IgD-negative memory B cell (primary cell): ENCODE results near the gene PTGIS. TPM values are rescaled to one million over a fixed set of nuclear protein-coding genes. Genes with fewer than 3 reads are reported as not detected.
"Not testable (repeated sequence)": the region's sequence is repeated elsewhere in the genome, so short reads cannot be mapped to it uniquely, and the experiment has no call there.

ENCODE experiments used
- H3K27ac Mint-ChIP-seq, 3 donors: one replicate each; pipeline ENCODE4 v1.8.0; 2020 to 2022; ENCODE audit warnings: mild to moderate bottlenecking in 3 of 3, mixed read lengths in 3 of 3, moderate library complexity in 1 of 3
- H3K27me3 Mint-ChIP-seq: one replicate; pipeline ENCODE4 v1.8.0; 2021; ENCODE audit warnings: mixed read lengths
- H3K36me3 Mint-ChIP-seq: one replicate; pipeline ENCODE4 v1.8.0; 2020; ENCODE audit warnings: mild to moderate bottlenecking, mixed read lengths
- H3K4me1 Mint-ChIP-seq, 3 donors: one replicate each; pipeline ENCODE4 v1.8.0; 2020 to 2022; ENCODE audit warnings: mixed read lengths in 3 of 3, mild to moderate bottlenecking in 1 of 3
- H3K4me3 Mint-ChIP-seq, 4 donors: one replicate each; pipeline ENCODE4 v1.8.0; 2020 to 2022; ENCODE audit warnings: mild to moderate bottlenecking in 4 of 4, mixed read lengths in 4 of 4, moderate library complexity in 3 of 4
- H3K9me3 Mint-ChIP-seq, 3 donors: one replicate each; pipeline ENCODE4 v1.8.0; 2020 to 2021; ENCODE audit warnings: mixed read lengths in 3 of 3, mild to moderate bottlenecking in 1 of 3
- polyA plus RNA-seq: library from polyadenylated mRNA; unstranded; fragments of 300-500 nt; fragmentation: Illumina TruSeq; gene quantifications from one replicate; pipeline ENCODE4 v1.2.3, GENCODE V29; 2021

The PTGIS gene
- polyA plus RNA-seq = not detected

DNA sequence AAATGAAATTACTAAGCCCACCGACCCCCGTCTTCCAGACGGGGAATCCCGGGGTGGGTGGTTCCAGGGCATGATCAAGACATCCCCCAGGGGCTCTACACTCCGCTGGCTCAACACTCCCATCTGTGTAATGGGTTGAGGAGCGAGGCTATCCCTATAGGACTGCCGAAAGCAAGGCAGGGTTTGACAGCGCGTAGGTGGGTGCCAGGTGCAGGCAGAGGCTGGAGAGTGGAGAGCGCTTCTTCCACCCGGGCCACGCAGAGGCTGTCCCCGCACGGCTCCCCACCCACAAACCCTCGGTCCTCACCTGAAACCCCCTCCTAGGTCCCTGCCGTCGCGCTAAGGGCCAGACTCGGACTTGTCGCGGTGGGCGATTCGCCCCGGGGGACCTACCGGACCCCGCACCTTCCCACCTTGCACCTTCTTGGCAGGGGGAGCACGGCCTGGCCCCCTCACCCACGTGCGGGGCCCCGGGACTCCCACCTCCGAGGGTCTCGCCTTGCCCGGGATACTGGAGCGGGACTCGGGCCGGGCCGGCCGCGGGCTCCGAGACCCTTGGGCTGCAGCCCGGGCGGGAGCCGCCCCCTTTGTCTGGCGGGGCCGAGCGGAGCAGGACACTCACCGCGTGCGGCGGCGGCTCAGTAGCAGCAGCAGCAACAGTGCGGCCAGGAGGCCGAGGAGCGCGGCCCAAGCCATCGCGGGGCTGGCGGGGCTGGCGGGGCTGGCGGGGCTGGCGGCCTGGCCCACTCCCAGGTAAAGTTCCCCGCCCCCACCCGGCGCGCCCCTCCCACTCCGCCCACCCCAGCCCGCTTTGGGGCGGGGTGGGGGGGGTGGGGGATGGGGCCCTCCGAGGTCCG, at the start of gene PTGIS:
PTGIS (minus strand) TSS at position 717 of the 857 bp plus-strand sequence; CDS start at position 696, 21 bp downstream.
- Mint-ChIP-seq H3K36me3 (peaks cover 2% of the 10 kb centered on the region), H3K27me3 (peaks cover 45% of the 10 kb centered on the region), H3K27ac (no peak within 1 kb of the TSS), H3K4me3 (peak within 1 kb of the TSS in 2 of 4 donors; percentile 41 to 87), H3K4me1 (peaks cover 1 to 5% (median 2%) of the 10 kb centered on the region in 3 donors), H3K9me3 (no peaks in the 10 kb centered on the region)

DNA sequence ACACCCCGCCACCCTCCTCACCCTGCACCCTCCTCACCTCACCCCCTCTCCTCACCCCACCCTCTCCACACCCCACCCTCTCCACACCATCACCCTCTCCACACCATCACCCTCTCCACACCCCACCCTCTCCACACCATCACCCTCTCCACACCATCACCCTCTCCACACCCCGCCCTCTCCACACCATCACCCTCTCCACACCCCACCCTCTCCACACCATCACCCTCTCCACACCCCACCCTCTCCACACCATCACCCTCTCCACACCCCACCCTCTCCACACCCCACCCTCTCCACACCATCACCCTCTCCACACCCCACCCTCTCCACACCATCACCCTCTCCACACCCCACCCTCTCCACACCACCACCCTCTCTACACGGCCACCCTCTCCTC, 49.5 kb upstream of the PTGIS start:
- peaks cover 0 to 11% (median 8%) of the 10 kb centered on the region in 3 donors for H3K4me1 Mint-ChIP-seq
- H3K27me3 Mint-ChIP-seq, H3K4me3 Mint-ChIP-seq, H3K36me3 Mint-ChIP-seq, H3K9me3 Mint-ChIP-seq, H3K27ac Mint-ChIP-seq: not testable (repeated sequence)

DNA sequence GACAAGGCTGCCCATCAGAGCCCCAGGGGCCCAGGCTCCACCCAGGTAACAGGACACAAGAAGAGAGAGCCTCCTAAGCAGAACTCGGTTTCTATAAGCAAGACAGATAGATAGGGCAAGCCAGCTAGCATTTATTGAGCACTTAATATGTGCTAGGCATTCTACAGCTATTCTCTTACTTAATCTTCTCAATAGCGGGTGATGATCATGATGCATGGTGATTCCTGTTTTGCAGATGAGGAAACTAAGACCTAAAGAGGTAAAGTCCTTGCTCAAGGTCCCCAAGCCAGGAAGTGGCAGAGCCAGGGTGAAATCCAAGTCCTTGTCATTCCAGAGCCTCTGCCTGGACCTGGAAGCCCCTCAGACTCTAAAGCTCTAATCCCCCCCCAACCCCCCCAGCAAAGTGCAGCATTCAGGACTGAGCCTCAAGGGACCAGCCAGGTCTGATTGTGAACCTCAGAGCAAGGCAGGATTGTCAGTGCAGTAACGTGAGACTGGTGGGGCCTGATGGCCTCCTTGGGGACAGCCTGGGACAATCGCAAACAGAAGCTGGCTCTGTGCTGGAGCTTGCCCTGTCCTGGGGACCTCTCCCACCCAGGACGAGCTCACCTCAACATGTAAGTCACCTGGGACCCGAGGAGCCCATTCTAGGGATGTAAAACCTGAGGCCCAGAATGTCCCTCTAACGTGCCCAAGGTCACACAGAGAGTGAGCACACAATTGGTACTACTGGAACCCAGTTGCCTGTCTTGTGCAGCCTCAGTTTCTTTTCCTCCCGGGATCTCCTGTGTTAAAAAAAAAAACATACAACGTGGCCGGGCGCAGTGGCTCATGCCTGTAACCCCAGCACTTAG, 48.4 kb upstream of the PTGIS start:
- Mint-ChIP-seq H3K27ac (peak overlapping the region in 1 of 3 donors; percentile 85), H3K36me3 (no peaks in the 10 kb centered on the region), H3K27me3 (peaks cover 2% of the 10 kb centered on the region), H3K9me3 (no peaks in the 10 kb centered on the region), H3K4me1 (peaks cover 0 to 7% (median 2%) of the 10 kb centered on the region in 3 donors), H3K4me3 (no peak overlapping the region)

- Mint-ChIP-seq H3K9me3 (no peaks in the 10 kb centered on the region), H3K36me3 (no peaks in the 10 kb centered on the region), H3K27me3 (peaks cover 4% of the 10 kb centered on the region), H3K27ac (peak overlapping the region in 1 of 3 donors; percentile 85), H3K4me1 (peaks cover 0 to 6% (median 4%) of the 10 kb centered on the region in 3 donors), H3K4me3 (no peak overlapping the region)
These were observed 47.6 kb upstream of the PTGIS start for GRCh38 chr20:49615401-49616153.

- H3K27ac Mint-ChIP-seq, H3K9me3 Mint-ChIP-seq, H3K4me1 Mint-ChIP-seq, H3K4me3 Mint-ChIP-seq, H3K27me3 Mint-ChIP-seq, H3K36me3 Mint-ChIP-seq: not testable (repeated sequence)
These were observed 47.1 kb upstream of the PTGIS start for GRCh38 chr20:49615051-49615400.

GRCh38 chr20:49614338-49615050, 46.6 kb upstream of the PTGIS start:
- H3K4me1 Mint-ChIP-seq = peaks cover 0 to 6% (median 5%) of the 10 kb centered on the region in 3 donors
- H3K27ac Mint-ChIP-seq = peak overlapping the region in 1 of 3 donors; percentile 35
- H3K27me3 Mint-ChIP-seq = peaks cover 7% of the 10 kb centered on the region
- H3K9me3 Mint-ChIP-seq = no peaks in the 10 kb centered on the region
- H3K4me3 Mint-ChIP-seq = no peak overlapping the region
- H3K36me3 Mint-ChIP-seq = no peaks in the 10 kb centered on the region

GRCh38 chr20:49612127-49612738, 44.3 kb upstream of the PTGIS start:
- H3K9me3 Mint-ChIP-seq = no peaks in the 10 kb centered on the region
- H3K36me3 Mint-ChIP-seq = no peaks in the 10 kb centered on the region
- H3K27ac Mint-ChIP-seq = no peak overlapping the region
- peaks cover 5 to 11% (median 6%) of the 10 kb centered on the region in 3 donors for H3K4me1 Mint-ChIP-seq
- peaks cover 17% of the 10 kb centered on the region for H3K27me3 Mint-ChIP-seq
- H3K4me3 Mint-ChIP-seq = no peak overlapping the region

DNA sequence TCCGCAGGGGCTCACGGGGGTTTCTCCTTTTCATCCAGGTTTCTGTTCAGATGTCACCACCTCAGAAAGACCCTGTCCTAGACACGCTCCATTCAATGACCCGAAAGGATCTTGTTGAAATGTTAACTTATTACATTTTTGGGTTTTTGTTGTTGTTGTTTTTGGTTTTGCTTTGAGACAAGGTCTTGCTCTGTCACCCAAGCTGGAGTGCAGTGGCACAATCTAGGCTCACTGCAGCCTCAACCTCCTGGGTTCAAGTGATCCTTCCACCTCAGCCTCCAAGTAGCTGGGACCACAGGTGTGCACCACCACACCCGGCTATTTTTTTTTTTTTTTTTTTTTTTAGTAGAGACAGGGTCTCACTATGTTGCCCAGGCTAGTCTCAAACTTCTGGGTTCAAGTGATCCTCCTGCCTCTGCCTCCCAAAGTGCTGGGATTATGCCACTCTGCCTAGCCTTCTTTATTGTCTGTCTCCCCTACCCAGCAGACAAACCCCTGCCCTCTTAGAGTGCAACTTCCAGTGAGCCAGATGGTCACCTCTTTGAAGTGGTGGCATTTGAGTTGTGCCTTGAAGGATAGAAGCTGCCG, 43.7 kb upstream of the PTGIS start:
- not testable (repeated sequence) for H3K9me3 Mint-ChIP-seq, H3K36me3 Mint-ChIP-seq
- H3K4me3 Mint-ChIP-seq = peak overlapping the region in 2 of 4 donors; percentile 16 to 78
- peaks cover 5 to 11% (median 5%) of the 10 kb centered on the region in 3 donors for H3K4me1 Mint-ChIP-seq
- H3K27me3 Mint-ChIP-seq = peaks cover 17% of the 10 kb centered on the region
- peak overlapping the region in 1 of 3 donors; percentile 6 for H3K27ac Mint-ChIP-seq

- peak overlapping the region in 2 of 3 donors; percentile 6 to 87 for H3K27ac Mint-ChIP-seq
- H3K4me1 Mint-ChIP-seq = peaks cover 5 to 11% (median 5%) of the 10 kb centered on the region in 3 donors
- H3K9me3 Mint-ChIP-seq = no peaks in the 10 kb centered on the region
- no peaks in the 10 kb centered on the region for H3K36me3 Mint-ChIP-seq
- H3K4me3 Mint-ChIP-seq = peak overlapping the region in 2 of 4 donors; percentile 78 to 84
- peaks cover 17% of the 10 kb centered on the region for H3K27me3 Mint-ChIP-seq
These were observed 43.0 kb upstream of the PTGIS start for GRCh38 chr20:49610691-49611538.

DNA sequence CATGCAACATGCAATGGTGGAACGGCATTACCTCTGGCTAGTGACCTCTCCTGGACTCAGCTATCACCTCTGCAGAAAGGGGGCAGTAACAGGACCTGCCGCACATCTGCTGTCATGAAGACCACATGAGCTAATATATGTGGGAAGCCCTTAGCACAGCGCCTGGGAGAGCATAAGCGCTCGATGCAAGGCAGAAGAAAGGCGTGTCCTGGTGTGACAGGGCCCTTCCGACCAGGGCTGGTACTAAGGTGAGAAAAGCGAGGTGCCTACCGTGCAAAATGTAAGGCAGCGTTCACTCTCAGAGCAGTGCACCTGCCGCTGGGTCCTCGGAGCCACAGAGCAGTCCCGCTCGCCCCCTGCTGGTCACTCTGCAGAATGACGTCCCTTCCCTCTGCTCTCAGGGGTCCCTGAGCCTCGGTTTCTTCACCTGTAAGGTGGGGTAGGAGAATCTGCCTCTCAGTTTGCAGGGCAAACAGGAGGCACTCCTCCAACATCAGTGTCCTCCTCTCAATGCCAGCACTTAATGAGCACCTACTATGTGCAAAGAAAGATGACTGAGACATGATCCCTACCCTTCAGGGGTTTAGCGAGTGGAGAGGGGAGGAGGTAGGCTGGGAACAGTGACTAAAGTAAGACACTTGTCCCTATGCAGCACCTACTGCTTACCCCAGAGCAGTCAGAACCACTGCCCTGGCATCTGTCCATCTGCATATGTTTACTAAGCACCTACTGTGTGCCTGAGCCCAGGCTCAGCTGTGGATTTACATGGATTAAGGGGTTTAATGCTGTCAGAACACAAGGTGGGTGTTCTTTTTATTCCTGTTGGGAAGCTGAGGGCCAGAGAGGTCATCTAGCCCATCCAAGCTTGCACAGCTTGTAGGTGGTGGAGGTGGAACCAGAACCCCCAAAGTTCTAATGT, 41.1 kb upstream of the PTGIS start:
- Mint-ChIP-seq H3K9me3 (no peaks in the 10 kb centered on the region), H3K27me3 (peaks cover 23% of the 10 kb centered on the region), H3K36me3 (no peaks in the 10 kb centered on the region), H3K27ac (no peak overlapping the region), H3K4me3 (peak overlapping the region in 1 of 4 donors; percentile 79), H3K4me1 (peaks cover 5 to 11% (median 5%) of the 10 kb centered on the region in 3 donors)

DNA sequence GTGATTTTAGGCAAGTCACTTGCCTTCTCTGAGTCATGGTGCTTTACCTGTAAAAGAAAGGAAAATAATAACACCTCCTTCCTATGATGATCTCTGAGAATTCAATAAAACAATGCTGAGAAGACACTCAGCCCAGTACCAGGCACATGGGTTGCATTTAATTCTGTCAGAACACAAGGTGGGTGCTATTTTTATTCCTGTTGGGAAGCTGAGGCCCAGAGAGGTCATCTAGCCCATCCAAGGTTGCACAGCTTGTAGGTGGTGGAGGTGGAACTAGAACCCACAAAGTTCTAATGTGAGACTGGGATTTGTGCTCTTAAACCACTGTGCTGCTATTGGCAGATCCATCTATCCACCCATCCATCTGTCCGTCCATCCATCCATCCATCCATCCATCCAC, 39.6 kb upstream of the PTGIS start:
- Mint-ChIP-seq H3K4me3 (no peak overlapping the region), H3K36me3 (no peaks in the 10 kb centered on the region), H3K4me1 (peaks cover 5 to 11% (median 5%) of the 10 kb centered on the region in 3 donors), H3K27ac (no peak overlapping the region), H3K27me3 (peaks cover 23% of the 10 kb centered on the region), H3K9me3 (no peaks in the 10 kb centered on the region)

DNA sequence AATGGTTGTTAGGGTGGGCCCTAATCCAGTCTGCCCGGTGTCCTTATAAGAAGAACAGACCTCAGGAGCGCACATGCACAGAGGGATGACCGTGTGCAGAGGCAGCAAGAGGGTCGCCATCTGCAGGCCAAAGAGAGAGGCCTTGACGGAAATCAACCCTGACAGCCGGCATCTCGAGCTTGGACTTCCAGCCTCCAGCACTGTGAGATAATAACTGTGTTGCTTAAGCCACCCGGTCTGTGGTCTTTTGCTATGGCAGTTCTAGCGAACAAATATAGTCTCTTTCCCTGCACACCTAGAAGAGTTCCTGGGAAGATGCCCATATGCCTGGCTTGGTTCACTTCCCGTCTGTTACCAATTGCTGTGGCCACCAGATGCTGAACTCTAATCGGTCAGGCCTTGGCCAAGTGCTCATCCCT, 35.3 kb upstream of the PTGIS start:
- H3K27ac Mint-ChIP-seq = no peak overlapping the region

More for the DNA sequence above, 35.3 kb upstream of the PTGIS start:
- Mint-ChIP-seq H3K36me3 (no peaks in the 10 kb centered on the region), H3K27me3 (peaks cover 13% of the 10 kb centered on the region), H3K4me3 (no peak overlapping the region), H3K4me1 (peaks cover 0 to under 1% (median 0%) of the 10 kb centered on the region in 3 donors), H3K9me3 (no peaks in the 10 kb centered on the region)
